Measurements from ENCODE around the gene ZFP69. TPM values are rescaled to one million over a fixed set of nuclear protein-coding genes. Genes with fewer than 3 reads are reported as not detected.

ZFP69 gene
- total RNA-seq, 1 donor from 2014 or later: 3.3 TPM

GRCh38 chr1:40539338-40539737 lies 62.2 kb downstream of the ZFP69 start:
- H3K9me3 Mint-ChIP-seq (ENCODE audit: unreplicated experiment): no peaks in the 10 kb centered on the region
- no peak for TF ChIP-seq CTCF (IDR thresholded peaks at IDR 0.05; ENCODE audit: unreplicated experiment)
- H3K4me1 Mint-ChIP-seq (ENCODE audit: unreplicated experiment): no peaks in the 10 kb centered on the region
- H3K27me3 Mint-ChIP-seq (ENCODE audit: unreplicated experiment): no peaks in the 10 kb centered on the region
- no peak overlapping the region for H3K27ac Mint-ChIP-seq (ENCODE audit: unreplicated experiment)
- DNase-seq (ENCODE audit: low spot score): no peak
- peaks cover 13% of the 10 kb centered on the region for H3K36me3 Mint-ChIP-seq (ENCODE audit: low read depth, unreplicated experiment)
- H3K4me3 Mint-ChIP-seq (ENCODE audit: unreplicated experiment): no peak overlapping the region

Other genes with a start within 250 kb of the ZFP69 start
- 0.54 TPM for gene TMCO2, start 229.4 kb upstream of the ZFP69 start, total RNA-seq (ENCODE audit: unreplicated experiment)
- gene ZMPSTE24, start 219.1 kb upstream of the ZFP69 start, total RNA-seq (ENCODE audit: unreplicated experiment): 32.9 TPM
- 5.4 TPM for gene COL9A2, start 160.0 kb upstream of the ZFP69 start, total RNA-seq (ENCODE audit: unreplicated experiment)
- gene SMAP2, start 103.6 kb upstream of the ZFP69 start, total RNA-seq (ENCODE audit: unreplicated experiment): 12.1 TPM
- gene ZFP69B, start 26.8 kb upstream of the ZFP69 start, total RNA-seq (ENCODE audit: unreplicated experiment): 4.0 TPM
- gene EXO5, start 31.5 kb downstream of the ZFP69 start, total RNA-seq (ENCODE audit: unreplicated experiment): 14.8 TPM
- gene ZNF684, start 54.3 kb downstream of the ZFP69 start, total RNA-seq (ENCODE audit: unreplicated experiment): 4.3 TPM
- 5.4 TPM for gene RIMS3, start 188.4 kb downstream of the ZFP69 start, total RNA-seq (ENCODE audit: unreplicated experiment)
- 49.7 TPM for gene NFYC, start 214.4 kb downstream of the ZFP69 start, total RNA-seq (ENCODE audit: unreplicated experiment)

Measured in endothelial cell (in vitro differentiated cells).